HCT116 (cell line): ENCODE measurements around the gene CDH1. TPM values are rescaled to one million over a fixed set of nuclear protein-coding genes. Genes with fewer than 3 reads are reported as not detected.

Source experiments
- ATAC-seq: fragments of 200-7000 bp; cut with Tn5 transposase; 2 replicates; pipeline ENCODE4 v1.9.1; 2020; ENCODE audit warnings: mild to moderate bottlenecking, moderate library complexity
- BruUV-seq: library from RNA; stranded (reverse); fragments of 400-500 nt; replicated peaks from 2 replicates; lab custom pipeline; 2021; lab: Mats Ljungman, UMichigan
- CTCF ChIA-PET: fragments of 300-600 bp; sonication (Branson Sonifier 250); formaldehyde crosslinking; loops from one replicate; lab custom pipeline; 2021; ENCODE audit warnings: antibody characterized with exemption; lab: Charles Lee
- POLR2A ChIA-PET: fragments of 300-600, 350-600 bp; sonication (Branson Sonifier 250); formaldehyde crosslinking; loops from one replicate; lab custom pipeline; 2021; ENCODE audit warnings: antibody characterized with exemption; lab: Charles Lee
- RAD21 ChIA-PET, 2 experiments: fragments of 300-600 bp; sonication (Branson Sonifier 250); formaldehyde crosslinking; loops; one replicate each; lab custom pipeline; 2023; ENCODE audit warnings: low total read pairs in 2 of 2; ENCODE audit not compliant: uncharacterized antibody in 2 of 2, unreplicated experiment in 2 of 2, low non-redundant PET in 1 of 2; lab: Charles Lee
- DNase-seq: peaks from one replicate; pipeline ENCODE4 v3.0.0-alpha.2; 2010; ENCODE audit warnings: low read depth, low spot score
- H2AFZ ChIP-seq: fragments of 200-600 bp; shearing (Covaris generic), sonication (generic); 2 replicates; pipeline ENCODE4 v1.6.1; 2017; ENCODE audit warnings: low read depth, mixed run types, mixed read lengths, antibody characterized with exemption, low read length; ENCODE audit not compliant: poor library complexity, severe bottlenecking
- H3K27ac ChIP-seq: 2 replicates; pipeline ENCODE4 v1.5.1; 2012; ENCODE audit warnings: low read depth, low read length
- H3K27me3 ChIP-seq: fragments of 200-600 bp; sonication (generic); 2 replicates; pipeline ENCODE4 v1.6.1; 2016; ENCODE audit warnings: mixed run types, low read length, mixed read lengths; ENCODE audit not compliant: insufficient read depth
- H3K36me3 ChIP-seq, 2 experiments: fragments of 200-500 bp in 1 of 2; fragments of 200-600 bp in 1 of 2; sonication (Bioruptor generic) in 1 of 2; sonication (generic) in 1 of 2; 2 replicates each; pipeline versions ENCODE4 v1.5.1 to v1.6.1; 2014 to 2016; ENCODE audit warnings: low read length in 2 of 2, inconsistent platforms in 1 of 2, mixed read lengths in 1 of 2, mixed run types in 1 of 2; ENCODE audit not compliant: insufficient read depth in 2 of 2, control insufficient read depth in 1 of 2
- H3K4me1 ChIP-seq, 2 experiments: fragments of 200-600 bp in 1 of 2; sonication (generic) in 1 of 2; 2 replicates each; pipeline versions ENCODE4 v1.5.1 to v1.6.1; 2012 to 2017; ENCODE audit warnings: low read length in 2 of 2, inconsistent platforms in 1 of 2, mild to moderate bottlenecking in 1 of 2, mixed read lengths in 1 of 2, mixed run types in 1 of 2, moderate library complexity in 1 of 2; ENCODE audit not compliant: insufficient read depth in 2 of 2, control insufficient read depth in 1 of 2
- H3K4me2 ChIP-seq: fragments of 200-600 bp; sonication (generic); 2 replicates; pipeline ENCODE4 v1.6.1; 2017; ENCODE audit warnings: mixed run types, low read length, mixed read lengths
- H3K4me3 ChIP-seq, 2 experiments: fragments of 200-600 bp in 1 of 2; sonication (generic) in 1 of 2; replicated peaks in 1 of 2; 2 replicates each; pipeline ENCODE4 v1.5.1; 2011 to 2016; ENCODE audit warnings: low read length in 2 of 2, control low read depth in 1 of 2, low read depth in 1 of 2, mild to moderate bottlenecking in 1 of 2, mixed read lengths in 1 of 2, mixed run types in 1 of 2
- H3K79me2 ChIP-seq: fragments of 200-600 bp; sonication (generic); 2 replicates; pipeline ENCODE4 v1.6.1; 2017; ENCODE audit warnings: mild to moderate bottlenecking, mixed run types, low read length, moderate library complexity, mixed read lengths; ENCODE audit not compliant: insufficient read depth
- H3K9ac ChIP-seq: fragments of 200-600 bp; sonication (generic); 2 replicates; pipeline ENCODE4 v1.6.1; 2016; ENCODE audit warnings: low read length, mixed read lengths
- H3K9me2 ChIP-seq: fragments of 200-600 bp; sonication (generic), shearing (Covaris generic); 2 replicates; pipeline ENCODE4 v1.6.1; 2017; ENCODE audit warnings: mixed run types, mild to moderate bottlenecking, moderate library complexity; ENCODE audit not compliant: insufficient read depth
- H3K9me3 ChIP-seq, 2 experiments: fragments of 200-500 bp in 1 of 2; fragments of 200-600 bp in 1 of 2; sonication (Bioruptor generic) in 1 of 2; sonication (generic) in 1 of 2; 2 replicates each; pipeline ENCODE4 v1.6.1; 2014 to 2017; ENCODE audit warnings: low read length in 2 of 2, mixed read lengths in 2 of 2, inconsistent platforms in 1 of 2, low read depth in 1 of 2, mild to moderate bottlenecking in 1 of 2, mixed run types in 1 of 2, moderate library complexity in 1 of 2; ENCODE audit not compliant: control insufficient read depth in 1 of 2, insufficient read depth in 1 of 2
- H4K20me1 ChIP-seq: fragments of 200-600 bp; sonication (generic), shearing (Covaris generic); 2 replicates; pipeline ENCODE4 v1.6.1; 2017; ENCODE audit warnings: mixed run types, mild to moderate bottlenecking, moderate library complexity; ENCODE audit not compliant: insufficient read depth
- CBX3 ChIP-seq: IDR thresholded peaks from 2 replicates; pipeline ENCODE4 v1.6.1; 2012; ENCODE audit warnings: low read depth
- EGR1 ChIP-seq: IDR thresholded peaks from 2 replicates; pipeline ENCODE4 v1.6.1; 2012; ENCODE audit warnings: low read depth
- ELF1 ChIP-seq: IDR thresholded peaks from 2 replicates; pipeline ENCODE4 v1.6.1; 2012; ENCODE audit warnings: low read depth, borderline replicate concordance
- EZH2phosphoT487 ChIP-seq: fragments of 200-600 bp; IDR thresholded peaks from 2 replicates; pipeline ENCODE4 v1.6.1; 2018; ENCODE audit warnings: antibody characterized with exemption, borderline replicate concordance
- POLR2A ChIP-seq: IDR thresholded peaks from 2 replicates; pipeline ENCODE4 v1.7.0; 2011; ENCODE audit warnings: borderline replicate concordance; ENCODE audit not compliant: insufficient read depth, insufficient read length; ENCODE audit errors: extremely low read depth
- POLR2AphosphoS5 ChIP-seq: IDR thresholded peaks from 2 replicates; pipeline ENCODE4 v1.6.1; 2011; ENCODE audit warnings: mild to moderate bottlenecking, low read depth, low read length, moderate library complexity
- RAD21 ChIP-seq: IDR thresholded peaks from 2 replicates; pipeline ENCODE4 v1.6.1; 2012; ENCODE audit warnings: low read depth, mild to moderate bottlenecking
- SIN3A ChIP-seq: IDR thresholded peaks from 2 replicates; pipeline ENCODE4 v1.6.1; 2012; ENCODE audit warnings: low read depth
- SRF ChIP-seq: IDR thresholded peaks from 2 replicates; pipeline ENCODE4 v1.6.1; 2012; ENCODE audit warnings: low read depth
- ZNF274 ChIP-seq: fragments of 200-500 bp; sonication (Bioruptor generic); IDR thresholded peaks from 2 replicates; pipeline ENCODE4 v1.6.1; 2014; ENCODE audit warnings: mild to moderate bottlenecking, low read depth, low read length, inconsistent platforms
- intact Hi-C: fragments of 100-400 bp; cut with micrococcal nuclease; formaldehyde crosslinking; loops from 2 replicates; pipeline ENCODE4 v1.10.0; 2022
- total RNA-seq: library from RNA; stranded (reverse); gene quantifications from one replicate; pipeline ENCODE4 v1.2.1, GENCODE V29; 2021; ENCODE audit not compliant: unreplicated experiment
- TF ChIP-seq, protein P1 (sequence below): IDR thresholded peaks from 2 replicates; pipeline ENCODE4 v1.6.1; 2011; ENCODE audit warnings: mild to moderate bottlenecking, low read length, moderate library complexity; ENCODE audit not compliant: insufficient replicate concordance; ENCODE audit errors: extremely low read depth
- TF ChIP-seq, protein P2 (sequence below), 3 experiments: fragments of 200-600 bp in 1 of 3; sonication (generic) in 1 of 3; IDR thresholded peaks in 2 of 3; conservative IDR thresholded peaks in 1 of 3; 2 replicates each; pipeline ENCODE4 v1.5.1; 2012 to 2017; ENCODE audit warnings: low read depth in 2 of 3, low read length in 2 of 3, antibody characterized with exemption in 1 of 3, borderline replicate concordance in 1 of 3, control low read depth in 1 of 3, mild to moderate bottlenecking in 1 of 3, mixed read lengths in 1 of 3, mixed run types in 1 of 3, moderate library complexity in 1 of 3; ENCODE audit not compliant: insufficient read depth in 1 of 3

Gene CDH1
- total RNA-seq, 1 experiment from 2014 or later = 73.2 TPM

DNA sequence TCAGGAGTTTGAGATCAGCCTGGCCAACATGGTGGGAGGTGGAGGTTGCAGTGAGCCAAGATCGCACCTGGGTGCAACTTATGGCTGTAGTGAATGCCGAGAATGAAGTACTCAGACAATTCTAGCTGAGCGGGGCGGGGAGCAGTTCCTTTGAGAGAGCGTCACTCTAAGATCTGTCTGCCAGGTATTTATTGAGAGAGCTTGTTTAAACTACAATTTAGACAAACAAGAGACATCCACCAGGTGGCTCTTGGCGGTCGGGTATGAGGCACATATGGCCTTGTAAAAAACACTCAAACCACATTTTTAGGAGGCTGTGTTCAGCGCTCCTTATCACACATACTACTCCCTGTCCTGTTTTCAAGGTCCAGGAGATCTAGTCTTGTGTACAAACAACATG lies 40.6 kb upstream of the CDH1 start (continued):
- TF ChIP-seq, protein P1, sequence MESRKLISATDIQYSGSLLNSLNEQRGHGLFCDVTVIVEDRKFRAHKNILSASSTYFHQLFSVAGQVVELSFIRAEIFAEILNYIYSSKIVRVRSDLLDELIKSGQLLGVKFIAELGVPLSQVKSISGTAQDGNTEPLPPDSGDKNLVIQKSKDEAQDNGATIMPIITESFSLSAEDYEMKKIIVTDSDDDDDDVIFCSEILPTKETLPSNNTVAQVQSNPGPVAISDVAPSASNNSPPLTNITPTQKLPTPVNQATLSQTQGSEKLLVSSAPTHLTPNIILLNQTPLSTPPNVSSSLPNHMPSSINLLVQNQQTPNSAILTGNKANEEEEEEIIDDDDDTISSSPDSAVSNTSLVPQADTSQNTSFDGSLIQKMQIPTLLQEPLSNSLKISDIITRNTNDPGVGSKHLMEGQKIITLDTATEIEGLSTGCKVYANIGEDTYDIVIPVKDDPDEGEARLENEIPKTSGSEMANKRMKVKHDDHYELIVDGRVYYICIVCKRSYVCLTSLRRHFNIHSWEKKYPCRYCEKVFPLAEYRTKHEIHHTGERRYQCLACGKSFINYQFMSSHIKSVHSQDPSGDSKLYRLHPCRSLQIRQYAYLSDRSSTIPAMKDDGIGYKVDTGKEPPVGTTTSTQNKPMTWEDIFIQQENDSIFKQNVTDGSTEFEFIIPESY = no peak
- no peak for TF ChIP-seq CBX3
- TF ChIP-seq EZH2phosphoT487 = no peak
- TF ChIP-seq ELF1 = no peak
- TF ChIP-seq RAD21 = no peak

DNA sequence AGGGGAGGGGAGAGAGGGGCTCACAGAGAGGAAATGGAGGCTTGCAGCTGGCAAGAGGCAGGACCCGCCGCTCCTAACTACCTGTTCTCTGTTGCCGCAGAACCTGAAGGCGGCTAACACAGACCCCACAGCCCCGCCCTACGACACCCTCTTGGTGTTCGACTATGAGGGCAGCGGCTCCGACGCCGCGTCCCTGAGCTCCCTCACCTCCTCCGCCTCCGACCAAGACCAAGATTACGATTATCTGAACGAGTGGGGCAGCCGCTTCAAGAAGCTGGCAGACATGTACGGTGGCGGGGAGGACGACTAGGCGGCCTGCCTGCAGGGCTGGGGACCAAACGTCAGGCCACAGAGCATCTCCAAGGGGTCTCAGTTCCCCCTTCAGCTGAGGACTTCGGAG lies 39.0 kb upstream of the CDH1 start:
- ATAC-seq = no peak
- TF ChIP-seq SIN3A (no peak), EGR1 (no peak), RAD21 (no peak), ZNF274 (no peak), POLR2A (no peak), SRF (no peak), POLR2AphosphoS5 (no peak)
- TF ChIP-seq, protein P2, sequence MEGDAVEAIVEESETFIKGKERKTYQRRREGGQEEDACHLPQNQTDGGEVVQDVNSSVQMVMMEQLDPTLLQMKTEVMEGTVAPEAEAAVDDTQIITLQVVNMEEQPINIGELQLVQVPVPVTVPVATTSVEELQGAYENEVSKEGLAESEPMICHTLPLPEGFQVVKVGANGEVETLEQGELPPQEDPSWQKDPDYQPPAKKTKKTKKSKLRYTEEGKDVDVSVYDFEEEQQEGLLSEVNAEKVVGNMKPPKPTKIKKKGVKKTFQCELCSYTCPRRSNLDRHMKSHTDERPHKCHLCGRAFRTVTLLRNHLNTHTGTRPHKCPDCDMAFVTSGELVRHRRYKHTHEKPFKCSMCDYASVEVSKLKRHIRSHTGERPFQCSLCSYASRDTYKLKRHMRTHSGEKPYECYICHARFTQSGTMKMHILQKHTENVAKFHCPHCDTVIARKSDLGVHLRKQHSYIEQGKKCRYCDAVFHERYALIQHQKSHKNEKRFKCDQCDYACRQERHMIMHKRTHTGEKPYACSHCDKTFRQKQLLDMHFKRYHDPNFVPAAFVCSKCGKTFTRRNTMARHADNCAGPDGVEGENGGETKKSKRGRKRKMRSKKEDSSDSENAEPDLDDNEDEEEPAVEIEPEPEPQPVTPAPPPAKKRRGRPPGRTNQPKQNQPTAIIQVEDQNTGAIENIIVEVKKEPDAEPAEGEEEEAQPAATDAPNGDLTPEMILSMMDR (IDR thresholded peaks at IDR 0.05 in 2 of 3, conservative IDR thresholded peaks at IDR 0.05 in 1 of 3; ENCODE audit: borderline replicate concordance in 1 of 3, insufficient read depth in 1 of 3, low read depth in 2 of 3, low read length in 2 of 3) = no peak
- Histone ChIP-seq H3K4me2 (no peak overlapping the region), H3K4me1 (peaks cover 0 to 9% of the 10 kb centered on the region in 2 experiments; a peak in 1 of 4 replicates), H3K9me2 (no peaks in the 10 kb centered on the region), H3K9ac (no peak overlapping the region), H3K27ac (no peak overlapping the region), H3K36me3 (peaks cover 18 to 29% of the 10 kb centered on the region in 2 experiments; a peak in 3 of 4 replicates), H3K27me3 (no peaks in the 10 kb centered on the region), H3K79me2 (no peaks in the 10 kb centered on the region), H4K20me1 (no peaks in the 10 kb centered on the region), H2AFZ (no peak overlapping the region), H3K9me3 (no peaks in the 10 kb centered on the region), H3K4me3 (no peak overlapping the region)
- ChIA-PET CTCF (no interaction called here), RAD21 (no interaction called here), POLR2A (no interaction called here)
- intact Hi-C loops = no loop called here
- no peak for DNase-seq
- BruUV-seq = no TSS peak
